Ishikawa (cell line): ENCODE data around the gene ATP1A4.

ENCODE experiments used
- CEBPB ChIP-seq: IDR thresholded peaks from 2 replicates; pipeline ENCODE4 v1.6.1; 2012
- CREB1 ChIP-seq: IDR thresholded peaks from 2 replicates; pipeline ENCODE4 v1.6.1; 2012; ENCODE audit warnings: low read depth
- EGR1 ChIP-seq: IDR thresholded peaks from 2 replicates; pipeline ENCODE4 v1.6.1; 2012
- EP300 ChIP-seq: IDR thresholded peaks from 2 replicates; pipeline ENCODE4 v1.6.1; 2012; ENCODE audit warnings: borderline replicate concordance
- FOXM1 ChIP-seq: IDR thresholded peaks from 2 replicates; pipeline ENCODE4 v1.6.1; 2012; ENCODE audit warnings: low read depth, borderline replicate concordance
- MAX ChIP-seq: IDR thresholded peaks from 2 replicates; pipeline ENCODE4 v1.6.1; 2012
- NFIC ChIP-seq: IDR thresholded peaks from 2 replicates; pipeline ENCODE4 v1.6.1; 2012
- RAD21 ChIP-seq: IDR thresholded peaks from 2 replicates; pipeline ENCODE4 v1.6.1; 2012; ENCODE audit warnings: low read depth
- REST ChIP-seq: IDR thresholded peaks from 2 replicates; pipeline ENCODE4 v1.6.1; 2012; ENCODE audit warnings: low read depth, mild to moderate bottlenecking
- TAF1 ChIP-seq: IDR thresholded peaks from 2 replicates; pipeline ENCODE4 v1.6.1; 2012; ENCODE audit warnings: low read depth, mild to moderate bottlenecking
- TCF12 ChIP-seq: IDR thresholded peaks from 2 replicates; pipeline ENCODE4 v1.6.1; 2012; ENCODE audit warnings: low read depth
- TEAD4 ChIP-seq: IDR thresholded peaks from 2 replicates; pipeline ENCODE4 v1.6.1; 2012
- USF1 ChIP-seq: IDR thresholded peaks from 2 replicates; pipeline ENCODE4 v1.6.1; 2012
- YY1 ChIP-seq: IDR thresholded peaks from 2 replicates; pipeline ENCODE4 v1.6.1; 2012; ENCODE audit warnings: low read depth
- ZBTB7A ChIP-seq: IDR thresholded peaks from 2 replicates; pipeline ENCODE4 v1.6.1; 2012; ENCODE audit warnings: low read depth

The ATP1A4 gene

GRCh38 chr1:160151303-160151702 is at the start of gene ATP1A4:
TSS of gene ATP1A4 (plus strand) at chr1:160151603. CDS start at chr1:160152041, 438 bp downstream.
- TF ChIP-seq MAX, result no peak
- no peak for TF ChIP-seq CREB1
- no peak for TF ChIP-seq CEBPB
- TF ChIP-seq NFIC, result no peak
- no peak for TF ChIP-seq TEAD4
- no peak for TF ChIP-seq TCF12
- no peak for TF ChIP-seq ZBTB7A
- no peak for TF ChIP-seq RAD21
- no peak for TF ChIP-seq REST
- no peak for TF ChIP-seq FOXM1
- no peak for TF ChIP-seq EP300
- no peak for TF ChIP-seq USF1
- TF ChIP-seq YY1, result no peak
- no peak for TF ChIP-seq TAF1
- TF ChIP-seq EGR1, result no peak

- TF ChIP-seq ZBTB7A (no peak), EP300 (no peak), MAX (no peak), FOXM1 (no peak), NFIC (no peak), CREB1 (no peak), EGR1 (no peak), RAD21 (no peak), YY1 (no peak), TCF12 (no peak), USF1 (no peak)
Measured at GRCh38 chr1:160101717-160102522, 49.5 kb upstream of the ATP1A4 start.

- TF ChIP-seq YY1, result no peak
- TF ChIP-seq TCF12, result 0 out of 2 replicates have a peak, but pooled peaks have one; percentile 43
- TF ChIP-seq CREB1, result no peak
Measured at GRCh38 chr1:160103658-160104408, 47.6 kb upstream of the ATP1A4 start.

GRCh38 chr1:160104486-160104885 is 46.9 kb upstream of the ATP1A4 start:
- TF ChIP-seq CREB1 (no peak), REST (no peak), FOXM1 (no peak), ZBTB7A (no peak), EGR1 (no peak), MAX (no peak), USF1 (no peak), TAF1 (no peak), EP300 (no peak), TEAD4 (no peak), TCF12 (no peak; the same call in 1 of the 2 replicates), YY1 (no peak), RAD21 (no peak), NFIC (no peak), CEBPB (no peak)
